GM21381 (cell line): ENCODE data around the gene GTF3C6.
A peak's percentile ranks its signal among the peaks of the same experiment; 100 is the strongest.
"Not testable (repeated sequence)": the region's sequence is repeated elsewhere in the genome, so short reads cannot be mapped to it uniquely, and the experiment has no call there.

Experiments used
- ATAC-seq: cut with Tn5 transposase; IDR thresholded peaks from one replicate; pipeline ENCODE4 v1.9.1; 2021; ENCODE audit warnings: mild to moderate bottlenecking, moderate library complexity; ENCODE audit not compliant: unreplicated experiment

GTF3C6 gene

GRCh38 chr6:110976575-110976974, 18.1 kb downstream of the GTF3C6 start:
- ATAC-seq, result no peak

GRCh38 chr6:110979565-110980101, 21.1 kb downstream of the GTF3C6 start:
- no peak for ATAC-seq

GRCh38 chr6:110980227-110980626, 21.7 kb downstream of the GTF3C6 start:
- no peak for ATAC-seq

- no peak for ATAC-seq
Observed at GRCh38 chr6:110980648-110981047, 22.1 kb downstream of the GTF3C6 start.

- peak; percentile 4 for ATAC-seq
Observed at GRCh38 chr6:110981202-110981600, 22.7 kb downstream of the GTF3C6 start.

- ATAC-seq, result no peak
Observed at GRCh38 chr6:110990840-110991576, 32.5 kb downstream of the GTF3C6 start.

- ATAC-seq, result no peak
Observed at GRCh38 chr6:110996691-110997090, 38.2 kb downstream of the GTF3C6 start.

- ATAC-seq, result no peak
Observed at GRCh38 chr6:110999634-111000270, 41.2 kb downstream of the GTF3C6 start.

- ATAC-seq, result no peak
Observed at GRCh38 chr6:111002350-111002749, 43.8 kb downstream of the GTF3C6 start.

GRCh38 chr6:111011360-111012142, 53.0 kb downstream of the GTF3C6 start:
- no peak for ATAC-seq

- no peak for ATAC-seq
Observed at GRCh38 chr6:111012143-111012452, 53.6 kb downstream of the GTF3C6 start.

- not testable (repeated sequence) for ATAC-seq
Observed at GRCh38 chr6:111012520-111012919, 54.0 kb downstream of the GTF3C6 start.

GRCh38 chr6:111013144-111013915, 54.8 kb downstream of the GTF3C6 start:
- ATAC-seq, result no peak

GRCh38 chr6:111015389-111016124, 57.1 kb downstream of the GTF3C6 start:
- no peak for ATAC-seq

- not testable (repeated sequence) for ATAC-seq
Observed at GRCh38 chr6:111017241-111017640, 58.7 kb downstream of the GTF3C6 start.
